B cell (primary cell): Measurements from ENCODE around the gene C19orf47.

Source experiments
- EZH2 ChIP-seq: IDR thresholded peaks from 2 replicates; pipeline ENCODE4 v1.6.1; 2012; ENCODE audit warnings: borderline replicate concordance, low read depth, mild to moderate bottlenecking, moderate library complexity, low read length; ENCODE audit not compliant: insufficient read depth, poor library complexity, severe bottlenecking
- TF ChIP-seq, protein P1 (sequence below): fragments of 200-600 bp; IDR thresholded peaks from one replicate; pipeline ENCODE4 v1.8.0; 2022; ENCODE audit warnings: antibody characterized with exemption, mild to moderate bottlenecking

DNA sequence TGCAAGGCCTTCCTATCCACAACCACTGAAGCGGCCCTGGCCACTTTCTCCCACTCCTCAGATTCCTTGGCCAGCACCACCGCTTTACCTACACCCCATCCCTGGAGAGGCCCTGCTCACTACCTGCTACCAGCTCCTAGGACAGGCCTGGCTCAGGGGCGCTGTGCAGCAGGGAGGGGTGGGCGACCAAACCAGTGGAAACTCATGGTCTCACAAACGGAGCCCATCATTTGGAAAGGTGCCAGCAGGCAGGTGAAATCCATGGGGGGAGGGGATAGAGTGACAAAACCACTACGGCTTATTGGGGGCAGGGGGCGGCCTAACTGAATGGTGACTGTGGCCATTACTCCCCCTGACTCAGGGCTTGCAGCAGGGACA, 27.6 kb downstream of the C19orf47 start:
- TF ChIP-seq, protein P1, sequence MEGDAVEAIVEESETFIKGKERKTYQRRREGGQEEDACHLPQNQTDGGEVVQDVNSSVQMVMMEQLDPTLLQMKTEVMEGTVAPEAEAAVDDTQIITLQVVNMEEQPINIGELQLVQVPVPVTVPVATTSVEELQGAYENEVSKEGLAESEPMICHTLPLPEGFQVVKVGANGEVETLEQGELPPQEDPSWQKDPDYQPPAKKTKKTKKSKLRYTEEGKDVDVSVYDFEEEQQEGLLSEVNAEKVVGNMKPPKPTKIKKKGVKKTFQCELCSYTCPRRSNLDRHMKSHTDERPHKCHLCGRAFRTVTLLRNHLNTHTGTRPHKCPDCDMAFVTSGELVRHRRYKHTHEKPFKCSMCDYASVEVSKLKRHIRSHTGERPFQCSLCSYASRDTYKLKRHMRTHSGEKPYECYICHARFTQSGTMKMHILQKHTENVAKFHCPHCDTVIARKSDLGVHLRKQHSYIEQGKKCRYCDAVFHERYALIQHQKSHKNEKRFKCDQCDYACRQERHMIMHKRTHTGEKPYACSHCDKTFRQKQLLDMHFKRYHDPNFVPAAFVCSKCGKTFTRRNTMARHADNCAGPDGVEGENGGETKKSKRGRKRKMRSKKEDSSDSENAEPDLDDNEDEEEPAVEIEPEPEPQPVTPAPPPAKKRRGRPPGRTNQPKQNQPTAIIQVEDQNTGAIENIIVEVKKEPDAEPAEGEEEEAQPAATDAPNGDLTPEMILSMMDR, result no peak
- no peak for TF ChIP-seq EZH2
